Measurements from ENCODE around the gene IPO7. TPM values are rescaled to one million over a fixed set of nuclear protein-coding genes. Genes with fewer than 3 reads are reported as not detected.

The IPO7 gene
- polyA plus RNA-seq, 1 of the 3 experiments (the other 2 are of a cell fraction) = 25.4 TPM

- TF ChIP-seq PBX3 (IDR thresholded peaks at IDR 0.05) = no peak
- no peak for TF ChIP-seq EZH2phosphoT487 (IDR thresholded peaks at IDR 0.05; ENCODE audit: borderline replicate concordance, low read depth)
- no peak for TF ChIP-seq YY1 (IDR thresholded peaks at IDR 0.05; ENCODE audit: low read depth)
These were observed 2.4 kb downstream of the IPO7 start (continued) for GRCh38 chr11:9386901-9387300.

- TF ChIP-seq SIN3A (IDR thresholded peaks at IDR 0.05; ENCODE audit: borderline replicate concordance, low read depth, low read length) (no peak), TEAD4 (IDR thresholded peaks at IDR 0.05; ENCODE audit: borderline replicate concordance, insufficient read depth) (no peak), MXI1 (IDR thresholded peaks at IDR 0.05; ENCODE audit: low read depth, low read length) (no peak), IRF3 (IDR thresholded peaks at IDR 0.05; ENCODE audit: low read depth, low read length) (no peak), FOSL2 (IDR thresholded peaks at IDR 0.05; ENCODE audit: borderline replicate concordance, low read depth) (no peak), CHD2 (IDR thresholded peaks at IDR 0.05; ENCODE audit: low read length, partially characterized antibody) (no peak), RCOR1 (IDR thresholded peaks at IDR 0.05; ENCODE audit: low read length) (no peak), CTCF (IDR thresholded peaks at IDR 0.05) (no peak), EP300 (IDR thresholded peaks at IDR 0.05; ENCODE audit: borderline replicate concordance in 1 of 2, low read depth in 1 of 2, low read length in 1 of 2) (no peak), NRF1 (IDR thresholded peaks at IDR 0.05; ENCODE audit: low read depth, low read length) (no peak), RFX5 (IDR thresholded peaks at IDR 0.05; ENCODE audit: low read length) (no peak), MEF2A (IDR thresholded peaks at IDR 0.05; ENCODE audit: borderline replicate concordance, low read depth) (no peak), RAD21 (IDR thresholded peaks at IDR 0.05; ENCODE audit: low read length) (no peak), EZH2phosphoT487 (IDR thresholded peaks at IDR 0.05; ENCODE audit: borderline replicate concordance, low read depth) (no peak), RXRA (IDR thresholded peaks at IDR 0.05; ENCODE audit: borderline replicate concordance, low read depth) (no peak), POLR2AphosphoS5 (IDR thresholded peaks at IDR 0.05; ENCODE audit: low read depth, low read length) (no peak), TCF12 (IDR thresholded peaks at IDR 0.05) (no peak), MAX (IDR thresholded peaks at IDR 0.05; ENCODE audit: low read depth) (no peak), GABPA (IDR thresholded peaks at IDR 0.05; ENCODE audit: low read depth) (no peak)
- no peaks in the 10 kb centered on the region for H3K27me3 ChIP-seq (ENCODE audit: insufficient read depth)
- H3K4me3 ChIP-seq (ENCODE audit: low read depth in 2 of 2, low read length in 1 of 2) = no peak overlapping the region
- H3K9me3 ChIP-seq = no peaks in the 10 kb centered on the region
- H3K4me1 ChIP-seq (ENCODE audit: control insufficient read depth in 1 of 2, insufficient read depth in 2 of 2, low read depth in 1 of 2, low read length in 1 of 2) = peaks cover 0 to 5% of the 10 kb centered on the region in 2 experiments; a peak in 2 of 4 replicates
- peaks cover 97% of the 10 kb centered on the region for H4K20me1 ChIP-seq (ENCODE audit: insufficient read depth)
- no peak overlapping the region for H2AFZ ChIP-seq (ENCODE audit: low read depth)
- H3K9me2 ChIP-seq = no peaks in the 10 kb centered on the region
- peak overlapping the region in 1 of 2 experiments; percentile 14; a peak in 1 of 4 replicates for H3K27ac ChIP-seq (ENCODE audit: low read depth in 2 of 2, low read length in 1 of 2)
- no peak overlapping the region for H3K4me2 ChIP-seq
- H3K9ac ChIP-seq = no peak overlapping the region
- ChIA-PET CTCF (no interaction called here), POLR2A (interaction anchor here (1.3 kb wide), 1 partner anchor 64 kb away, joined by 3 read pairs; the partner anchor contains the start of gene ZNF143)
- 96% methylated on average over 10 of the region's 10 CpGs for WGBS (ENCODE audit: low lambda C conversion rate)
- H3K79me2 ChIP-seq (ENCODE audit: insufficient read depth) = peaks cover 100% of the 10 kb centered on the region
- DNase-seq = peak; percentile 21
- H3F3A ChIP-seq (replicated peaks; ENCODE audit: insufficient read depth) = peaks cover 25% of the 10 kb centered on the region
- peaks cover 0 to 34% of the 10 kb centered on the region in 2 experiments for H3K36me3 ChIP-seq (replicated peaks in 1 of 2; ENCODE audit: control insufficient read depth in 1 of 2, insufficient read depth in 2 of 2, low read length in 1 of 2)
These were observed 11.9 kb downstream of the IPO7 start for GRCh38 chr11:9396310-9396709.

Data from SK-N-SH (cell line).